DND-41 (cell line): ENCODE results near the gene DLG2.

ENCODE experiments used
- ATAC-seq: fragments of 200-7000 bp; cut with Tn5 transposase; 3 replicates; pipeline ENCODE4 v1.9.1; 2021; ENCODE audit warnings: low read depth; ENCODE audit not compliant: insufficient read depth
- DNase-seq: peaks from one replicate; pipeline ENCODE4 v3.0.0-alpha.2; 2020
- H2AFZ ChIP-seq: 2 replicates; pipeline ENCODE4 v1.6.0; 2012; ENCODE audit warnings: low read depth, low read length
- H3K27ac ChIP-seq: 2 replicates; pipeline ENCODE4 v1.5.1; 2012; ENCODE audit warnings: low read length, inconsistent platforms
- H3K27me3 ChIP-seq: fragments of 200-600 bp; sonication (generic); 2 replicates; pipeline ENCODE4 v1.6.0; 2012; ENCODE audit warnings: low read length, mild to moderate bottlenecking, inconsistent platforms; ENCODE audit not compliant: insufficient read depth, poor library complexity
- H3K36me3 ChIP-seq: 2 replicates; pipeline ENCODE4 v1.5.1; 2012; ENCODE audit warnings: low read length, inconsistent platforms; ENCODE audit not compliant: insufficient read depth
- H3K4me1 ChIP-seq: 2 replicates; pipeline ENCODE4 v1.5.1; 2012; ENCODE audit warnings: mild to moderate bottlenecking, low read length; ENCODE audit not compliant: insufficient read depth
- H3K4me2 ChIP-seq: 2 replicates; pipeline ENCODE4 v1.6.0; 2012; ENCODE audit warnings: mild to moderate bottlenecking, moderate library complexity, low read length, inconsistent platforms; ENCODE audit not compliant: insufficient read depth
- H3K4me3 ChIP-seq, 2 experiments: fragments of 200-600 bp in 1 of 2; shearing (Covaris generic) in 1 of 2; 2 replicates each; pipeline ENCODE4 v1.5.1; 2012 to 2016; ENCODE audit warnings: inconsistent platforms in 2 of 2, low read length in 2 of 2, mild to moderate bottlenecking in 2 of 2, low read depth in 1 of 2, moderate library complexity in 1 of 2
- H3K79me2 ChIP-seq: 2 replicates; pipeline ENCODE4 v1.6.0; 2012; ENCODE audit warnings: low read length, inconsistent platforms; ENCODE audit not compliant: insufficient read depth
- H3K9ac ChIP-seq: 2 replicates; pipeline ENCODE4 v1.6.0; 2012; ENCODE audit warnings: low read depth, mild to moderate bottlenecking, inconsistent platforms, low read length, moderate library complexity
- H3K9me3 ChIP-seq: 2 replicates; pipeline ENCODE4 v1.5.1; 2012; ENCODE audit warnings: low read length, moderate library complexity, mild to moderate bottlenecking, inconsistent platforms; ENCODE audit not compliant: insufficient read depth, severe bottlenecking
- H4K20me1 ChIP-seq: 2 replicates; pipeline ENCODE4 v1.6.0; 2012; ENCODE audit warnings: low read length; ENCODE audit not compliant: insufficient read depth
- EZH2 ChIP-seq: IDR thresholded peaks from 3 replicates; pipeline ENCODE4 v1.6.1; 2012; ENCODE audit warnings: borderline replicate concordance, low read depth, mild to moderate bottlenecking, moderate library complexity, low read length, inconsistent platforms; ENCODE audit not compliant: severe bottlenecking
- TF ChIP-seq, protein P1 (sequence below): IDR thresholded peaks from 2 replicates; pipeline ENCODE4 v1.5.1; 2012; ENCODE audit warnings: borderline replicate concordance, low read length, moderate library complexity, mild to moderate bottlenecking; ENCODE audit not compliant: poor library complexity, severe bottlenecking; ENCODE audit errors: extremely low read depth

DLG2 gene

GRCh38 chr11:84691830-84692229 is 935.3 kb downstream of the DLG2 start:
- no peak for TF ChIP-seq EZH2
- TF ChIP-seq, protein P1, sequence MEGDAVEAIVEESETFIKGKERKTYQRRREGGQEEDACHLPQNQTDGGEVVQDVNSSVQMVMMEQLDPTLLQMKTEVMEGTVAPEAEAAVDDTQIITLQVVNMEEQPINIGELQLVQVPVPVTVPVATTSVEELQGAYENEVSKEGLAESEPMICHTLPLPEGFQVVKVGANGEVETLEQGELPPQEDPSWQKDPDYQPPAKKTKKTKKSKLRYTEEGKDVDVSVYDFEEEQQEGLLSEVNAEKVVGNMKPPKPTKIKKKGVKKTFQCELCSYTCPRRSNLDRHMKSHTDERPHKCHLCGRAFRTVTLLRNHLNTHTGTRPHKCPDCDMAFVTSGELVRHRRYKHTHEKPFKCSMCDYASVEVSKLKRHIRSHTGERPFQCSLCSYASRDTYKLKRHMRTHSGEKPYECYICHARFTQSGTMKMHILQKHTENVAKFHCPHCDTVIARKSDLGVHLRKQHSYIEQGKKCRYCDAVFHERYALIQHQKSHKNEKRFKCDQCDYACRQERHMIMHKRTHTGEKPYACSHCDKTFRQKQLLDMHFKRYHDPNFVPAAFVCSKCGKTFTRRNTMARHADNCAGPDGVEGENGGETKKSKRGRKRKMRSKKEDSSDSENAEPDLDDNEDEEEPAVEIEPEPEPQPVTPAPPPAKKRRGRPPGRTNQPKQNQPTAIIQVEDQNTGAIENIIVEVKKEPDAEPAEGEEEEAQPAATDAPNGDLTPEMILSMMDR = no peak
- Histone ChIP-seq H3K27ac (no peak overlapping the region), H4K20me1 (no peaks in the 10 kb centered on the region), H3K4me1 (no peaks in the 10 kb centered on the region), H3K4me3 (no peak overlapping the region), H3K4me2 (no peak overlapping the region), H3K9me3 (no peaks in the 10 kb centered on the region), H3K9ac (no peak overlapping the region), H3K79me2 (no peaks in the 10 kb centered on the region), H3K27me3 (no peaks in the 10 kb centered on the region), H3K36me3 (no peaks in the 10 kb centered on the region), H2AFZ (no peak overlapping the region)
- DNase-seq = no peak
- ATAC-seq = no peak

DNA sequence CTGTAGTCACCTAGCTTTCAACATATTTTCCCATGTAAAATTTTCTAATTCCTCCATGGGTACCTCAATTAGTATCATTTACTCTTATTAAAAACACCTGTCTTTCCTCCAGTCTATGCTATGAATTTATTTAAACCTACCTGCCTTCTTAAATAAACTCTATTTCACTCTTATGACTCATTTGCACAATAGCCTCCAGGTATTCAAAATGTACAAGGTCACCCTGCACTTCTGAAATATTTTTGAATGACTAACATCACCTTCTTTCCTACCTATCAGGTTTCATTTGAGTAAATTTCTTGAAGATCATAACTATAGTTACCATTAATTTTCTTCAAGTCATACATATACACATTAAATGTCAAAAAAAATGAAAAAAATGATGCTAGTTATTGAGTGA is 939.7 kb downstream of the DLG2 start:
- Histone ChIP-seq H3K9ac (no peak overlapping the region), H3K4me2 (no peak overlapping the region), H3K79me2 (no peaks in the 10 kb centered on the region), H2AFZ (no peak overlapping the region), H3K27ac (no peak overlapping the region), H4K20me1 (no peaks in the 10 kb centered on the region), H3K9me3 (no peaks in the 10 kb centered on the region), H3K4me3 (no peak overlapping the region), H3K27me3 (no peaks in the 10 kb centered on the region), H3K36me3 (no peaks in the 10 kb centered on the region), H3K4me1 (no peaks in the 10 kb centered on the region)
- ATAC-seq = no peak
- TF ChIP-seq, protein P1 = no peak
- no peak for TF ChIP-seq EZH2
- no peak for DNase-seq

DNA sequence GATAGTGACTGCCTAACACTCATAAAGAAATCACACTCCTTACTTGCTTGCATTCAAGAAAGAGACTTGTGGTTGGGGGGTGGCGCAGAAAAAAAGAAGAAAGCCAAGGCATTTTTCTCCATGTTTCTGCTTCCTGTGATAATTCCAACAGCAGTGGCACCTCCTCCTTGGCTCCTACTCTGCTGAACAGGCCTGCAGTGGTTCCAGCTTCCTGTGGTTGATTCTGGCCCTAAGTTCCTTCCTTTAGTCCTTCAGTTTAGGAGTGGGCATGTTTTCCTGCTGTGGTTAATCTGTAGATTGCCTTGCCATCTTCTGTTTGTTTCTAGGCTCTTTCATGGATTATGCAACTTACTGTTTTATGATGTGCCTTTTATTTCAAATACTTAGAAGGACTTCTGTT is 940.4 kb downstream of the DLG2 start:
- ATAC-seq (no peak), DNase-seq (no peak)
- Histone ChIP-seq H3K4me1 (no peaks in the 10 kb centered on the region), H3K4me2 (no peak overlapping the region), H3K36me3 (no peaks in the 10 kb centered on the region), H2AFZ (no peak overlapping the region), H3K27ac (no peak overlapping the region), H3K4me3 (no peak overlapping the region), H3K27me3 (no peaks in the 10 kb centered on the region), H4K20me1 (no peaks in the 10 kb centered on the region), H3K9me3 (no peaks in the 10 kb centered on the region), H3K79me2 (no peaks in the 10 kb centered on the region), H3K9ac (no peak overlapping the region)
- TF ChIP-seq, protein P1 = no peak
- no peak for TF ChIP-seq EZH2

DNA sequence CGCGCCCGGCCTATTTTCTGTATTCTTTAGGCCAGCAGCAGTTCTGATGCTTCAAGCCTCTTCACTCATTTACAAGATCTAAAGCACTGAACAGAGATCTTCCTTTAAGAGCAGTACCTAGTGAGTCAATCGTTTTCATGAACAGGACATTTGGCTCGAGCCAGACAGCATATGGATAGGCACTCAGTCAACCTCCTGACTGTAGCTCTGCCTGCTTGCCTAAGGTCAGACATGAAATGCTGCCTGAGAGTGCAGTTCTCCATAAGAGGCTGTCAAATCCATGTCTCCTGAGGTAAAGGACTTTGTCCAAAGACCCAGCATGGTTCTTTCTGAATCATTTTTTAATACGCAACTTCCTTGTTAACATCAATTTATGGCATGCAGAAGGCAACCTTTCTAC is 941.2 kb downstream of the DLG2 start:
- no peaks in the 10 kb centered on the region for H3K36me3 ChIP-seq
- no peak overlapping the region for H3K4me2 ChIP-seq
- no peak overlapping the region for H3K9ac ChIP-seq
- H3K9me3 ChIP-seq = no peaks in the 10 kb centered on the region
- no peak overlapping the region for H3K27ac ChIP-seq
- no peaks in the 10 kb centered on the region for H4K20me1 ChIP-seq
- DNase-seq = no peak
- no peak for ATAC-seq
- H2AFZ ChIP-seq = no peak overlapping the region
- H3K27me3 ChIP-seq = no peaks in the 10 kb centered on the region
- TF ChIP-seq EZH2 = no peak
- TF ChIP-seq, protein P1 = no peak
- H3K4me1 ChIP-seq = no peaks in the 10 kb centered on the region
- no peaks in the 10 kb centered on the region for H3K79me2 ChIP-seq
- no peak overlapping the region for H3K4me3 ChIP-seq
